Heart left ventricle (tissue), 13 donors: ENCODE measurements around the gene POLH.
A peak's percentile ranks its signal among the peaks of the same experiment; 100 is the strongest.

Experiments
- POLR2A ChIP-seq, 2 donors: fragments of 450-650 bp; IDR thresholded peaks; one replicate each; pipeline ENCODE4 v1.6.1; 2017; ENCODE audit warnings: antibody characterized with exemption in 2 of 2, mild to moderate bottlenecking in 2 of 2, moderate library complexity in 2 of 2
- TF ChIP-seq, protein P1 (sequence below), 12 donors: fragments of 200-600 bp; sonication (generic) in 4 of 12; IDR thresholded peaks; one replicate each; pipeline versions ENCODE4 v1.5.0 to v1.8.0; 2018 to 2022; ENCODE audit warnings: antibody characterized with exemption in 12 of 12, mild to moderate bottlenecking in 5 of 12
- donor health status: ischemic (EF 13 %, LVEDD 7.1; RV severe dilation, severe dysfunction).
- donor health status: DM: no; HTN: yes; CAD: no.
- donor health status: DM: no; HTN: no; CAD: no.
- donor health status: ischemic (EF 25% LVEDD 6.9; RV normal size, moderate dysfunction).
- donor health status: ischemic (EF 25% LVEDD 5.7; RV mildly dilated, moderate dysfunction).
- donor health status: ischemic (EF 35%, LVEDD 5.7; RV mildly dilated, moderate dysfunction).
- donor health status: nonischemic (EF 11% LVEDD 7.7; RV severe dilation, severe dysfunction).
- donor health status: DM: yes; HTN: yes; CAD: no.
- donor health status: PGD.
- donor health status: ischemic (EF 29% LVEDD 5.4; RV normal size, mild dysfunction).
- donor health status: nonischemic (EF 23%, LVEDD 6.1; RV moderate dilation, normal function).

DNA sequence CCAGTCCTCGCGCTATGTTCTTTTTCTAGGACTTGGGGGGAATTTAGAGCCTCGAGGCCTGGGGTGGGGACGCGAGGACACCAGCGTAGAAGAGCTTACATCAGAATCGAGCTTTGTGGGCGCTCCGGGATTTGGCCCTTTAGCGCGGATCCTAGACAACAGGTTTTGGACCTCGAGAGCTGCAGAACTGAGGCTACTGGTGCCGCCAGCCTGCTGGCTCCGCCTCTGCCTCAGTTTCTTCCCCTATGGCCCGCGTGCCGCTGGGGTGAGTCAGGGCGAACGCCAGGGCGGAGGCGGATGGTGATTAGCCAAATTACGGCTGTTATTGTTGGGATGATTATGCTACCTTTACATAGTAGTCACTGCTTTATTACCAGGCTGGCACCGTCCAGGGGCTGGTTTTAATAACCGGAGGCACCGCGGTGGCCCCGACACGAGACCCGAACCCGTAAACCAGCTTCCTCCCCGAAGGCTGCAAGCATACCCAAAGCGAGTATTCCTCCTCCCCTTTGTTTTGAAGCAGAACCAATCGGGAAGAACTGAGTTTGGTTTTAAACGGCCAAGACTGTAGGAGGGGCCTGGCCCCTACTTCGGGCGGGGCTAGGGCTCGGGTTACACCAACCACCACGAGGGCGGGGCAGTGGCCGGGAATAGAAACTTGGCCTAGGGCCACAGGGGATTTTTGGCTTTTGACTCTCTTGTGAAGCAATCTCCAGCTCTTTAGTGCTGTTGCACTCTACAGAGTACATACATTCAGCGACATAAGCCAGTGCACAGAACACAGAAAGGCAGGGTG is 53.7 kb downstream of the POLH start:
- TF ChIP-seq, protein P1, sequence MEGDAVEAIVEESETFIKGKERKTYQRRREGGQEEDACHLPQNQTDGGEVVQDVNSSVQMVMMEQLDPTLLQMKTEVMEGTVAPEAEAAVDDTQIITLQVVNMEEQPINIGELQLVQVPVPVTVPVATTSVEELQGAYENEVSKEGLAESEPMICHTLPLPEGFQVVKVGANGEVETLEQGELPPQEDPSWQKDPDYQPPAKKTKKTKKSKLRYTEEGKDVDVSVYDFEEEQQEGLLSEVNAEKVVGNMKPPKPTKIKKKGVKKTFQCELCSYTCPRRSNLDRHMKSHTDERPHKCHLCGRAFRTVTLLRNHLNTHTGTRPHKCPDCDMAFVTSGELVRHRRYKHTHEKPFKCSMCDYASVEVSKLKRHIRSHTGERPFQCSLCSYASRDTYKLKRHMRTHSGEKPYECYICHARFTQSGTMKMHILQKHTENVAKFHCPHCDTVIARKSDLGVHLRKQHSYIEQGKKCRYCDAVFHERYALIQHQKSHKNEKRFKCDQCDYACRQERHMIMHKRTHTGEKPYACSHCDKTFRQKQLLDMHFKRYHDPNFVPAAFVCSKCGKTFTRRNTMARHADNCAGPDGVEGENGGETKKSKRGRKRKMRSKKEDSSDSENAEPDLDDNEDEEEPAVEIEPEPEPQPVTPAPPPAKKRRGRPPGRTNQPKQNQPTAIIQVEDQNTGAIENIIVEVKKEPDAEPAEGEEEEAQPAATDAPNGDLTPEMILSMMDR (IDR thresholded peaks at IDR 0.05): no peak
- TF ChIP-seq POLR2A (IDR thresholded peaks at IDR 0.05): peak; percentile 87 to 96
